Esophagus muscularis mucosa (tissue), 4 donors: ENCODE data around the gene TRAF2. TPM values are rescaled to one million over a fixed set of nuclear protein-coding genes. Genes with fewer than 3 reads are reported as not detected.
A peak's percentile ranks its signal among the peaks of the same experiment; 100 is the strongest.

Source experiments
- DNase-seq: peaks from one replicate; pipeline ENCODE4 v3.0.0-alpha.2; 2017; ENCODE audit errors: extremely low spot score
- H3K27ac ChIP-seq, 4 donors: fragments of 200-600 bp; sonication (generic); replicated peaks in 1 of 4; 1 replicate in 3 of 4; 2 replicates in 1 of 4; pipeline ENCODE4 v1.5.1; 2016 to 2019; ENCODE audit warnings: mild to moderate bottlenecking in 1 of 4
- H3K27me3 ChIP-seq, 4 donors: fragments of 200-600 bp; sonication (generic); one replicate each; pipeline versions ENCODE4 v1.5.1 to v1.6.0; 2016 to 2019
- H3K36me3 ChIP-seq, 4 donors: fragments of 200-600 bp; sonication (generic); one replicate each; pipeline ENCODE4 v1.5.1; 2016 to 2019
- H3K4me1 ChIP-seq, 4 donors: fragments of 200-600 bp; sonication (generic); one replicate each; pipeline ENCODE4 v1.5.1; 2016 to 2019
- H3K4me3 ChIP-seq, 4 donors: fragments of 200-600 bp; sonication (generic); 1 replicate in 2 of 4; 2 replicates in 2 of 4; pipeline ENCODE4 v1.5.1; 2016 to 2019; ENCODE audit warnings: mild to moderate bottlenecking in 4 of 4, moderate library complexity in 1 of 4
- H3K9me3 ChIP-seq, 4 donors: fragments of 200-600 bp; sonication (generic); 1 replicate in 3 of 4; 2 replicates in 1 of 4; pipeline ENCODE4 v1.5.1; 2016 to 2019
- EP300 ChIP-seq: sonication (generic); formaldehyde crosslinking; IDR thresholded peaks from one replicate; pipeline ENCODE4 v1.6.1; 2017; ENCODE audit warnings: antibody characterized with exemption
- POLR2A ChIP-seq: fragments of 450-650 bp; IDR thresholded peaks from one replicate; pipeline ENCODE4 v1.6.1; 2017; ENCODE audit warnings: antibody characterized with exemption, moderate library complexity, mild to moderate bottlenecking, low read depth
- POLR2AphosphoS5 ChIP-seq, 2 donors: sonication (generic); formaldehyde crosslinking; IDR thresholded peaks; one replicate each; pipeline ENCODE4 v1.6.1; 2017; ENCODE audit warnings: antibody characterized with exemption in 2 of 2
- WGBS: methylation state at CpG from one replicate; pipeline ENCODE4 v1.1.5; 2018; 5-methylcytosine and 5-hydroxymethylcytosine counted together
- intact Hi-C: fragments of 100-400 bp; cut with DNase I; formaldehyde crosslinking; loops from one replicate; pipeline ENCODE4 v1.15.1; 2023
- total RNA-seq, 4 donors: library from RNA; depleted of rRNA; stranded (reverse); fragments of >200 nt; gene quantifications; one replicate each; pipeline versions ENCODE4 v1.1.0 to v1.2.1, GENCODE V29; 2016
- TF ChIP-seq, protein P1 (sequence below), 3 experiments: fragments of 200-600 bp in 2 of 3; fragments of 450-650 bp in 1 of 3; sonication (generic) in 2 of 3; IDR thresholded peaks; one replicate each; pipeline ENCODE4 v1.5.1; 2017 to 2019; ENCODE audit warnings: antibody characterized with exemption in 3 of 3, mild to moderate bottlenecking in 2 of 3, moderate library complexity in 1 of 3

Gene TRAF2
- total RNA-seq, 4 donors from 2014 or later: 6.6 to 15.5 (median 12.4) TPM

DNA sequence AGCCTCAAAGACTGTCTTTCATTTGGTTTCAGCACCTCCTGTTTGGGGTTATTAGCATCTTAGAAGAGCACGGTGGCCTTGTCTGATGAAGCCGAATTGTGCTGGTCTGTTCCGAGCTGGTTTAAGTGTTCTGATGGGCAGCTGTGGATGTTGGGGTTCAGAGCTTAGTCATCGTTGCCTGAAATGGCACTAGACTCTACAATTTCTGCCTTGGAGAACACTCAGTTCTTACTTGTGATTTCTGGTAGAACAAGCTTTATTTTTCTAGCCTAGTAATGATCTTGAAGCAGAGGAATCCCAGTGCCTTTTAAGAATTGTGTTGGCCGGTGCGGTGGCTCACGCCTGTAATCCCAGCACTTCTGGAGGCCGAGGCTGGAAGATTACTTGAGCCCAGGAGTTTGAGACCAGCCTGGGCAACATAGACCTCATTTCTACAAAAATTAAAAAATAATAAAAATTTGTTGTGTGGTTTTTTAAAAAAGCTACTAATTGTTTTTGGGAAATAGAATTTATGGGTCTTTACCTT, 50.4 kb downstream of the TRAF2 start:
- Histone ChIP-seq H3K4me1 (peaks cover 0 to 6% (median 2%) of the 10 kb centered on the region in 4 donors), H3K27ac (no peak overlapping the region), H3K36me3 (peaks cover 15 to 37% (median 30%) of the 10 kb centered on the region in 4 donors), H3K4me3 (no peak overlapping the region), H3K9me3 (no peaks in the 10 kb centered on the region), H3K27me3 (no peaks in the 10 kb centered on the region)
- WGBS: 91% methylated on average over 8 of the region's 8 CpGs
- no peak for DNase-seq
- TF ChIP-seq POLR2A (no peak), POLR2AphosphoS5 (IDR thresholded peaks at IDR 0.05) (no peak), EP300 (no peak)
- TF ChIP-seq, protein P1, sequence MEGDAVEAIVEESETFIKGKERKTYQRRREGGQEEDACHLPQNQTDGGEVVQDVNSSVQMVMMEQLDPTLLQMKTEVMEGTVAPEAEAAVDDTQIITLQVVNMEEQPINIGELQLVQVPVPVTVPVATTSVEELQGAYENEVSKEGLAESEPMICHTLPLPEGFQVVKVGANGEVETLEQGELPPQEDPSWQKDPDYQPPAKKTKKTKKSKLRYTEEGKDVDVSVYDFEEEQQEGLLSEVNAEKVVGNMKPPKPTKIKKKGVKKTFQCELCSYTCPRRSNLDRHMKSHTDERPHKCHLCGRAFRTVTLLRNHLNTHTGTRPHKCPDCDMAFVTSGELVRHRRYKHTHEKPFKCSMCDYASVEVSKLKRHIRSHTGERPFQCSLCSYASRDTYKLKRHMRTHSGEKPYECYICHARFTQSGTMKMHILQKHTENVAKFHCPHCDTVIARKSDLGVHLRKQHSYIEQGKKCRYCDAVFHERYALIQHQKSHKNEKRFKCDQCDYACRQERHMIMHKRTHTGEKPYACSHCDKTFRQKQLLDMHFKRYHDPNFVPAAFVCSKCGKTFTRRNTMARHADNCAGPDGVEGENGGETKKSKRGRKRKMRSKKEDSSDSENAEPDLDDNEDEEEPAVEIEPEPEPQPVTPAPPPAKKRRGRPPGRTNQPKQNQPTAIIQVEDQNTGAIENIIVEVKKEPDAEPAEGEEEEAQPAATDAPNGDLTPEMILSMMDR (IDR thresholded peaks at IDR 0.05): no peak
- intact Hi-C loops: no loop called here

DNA sequence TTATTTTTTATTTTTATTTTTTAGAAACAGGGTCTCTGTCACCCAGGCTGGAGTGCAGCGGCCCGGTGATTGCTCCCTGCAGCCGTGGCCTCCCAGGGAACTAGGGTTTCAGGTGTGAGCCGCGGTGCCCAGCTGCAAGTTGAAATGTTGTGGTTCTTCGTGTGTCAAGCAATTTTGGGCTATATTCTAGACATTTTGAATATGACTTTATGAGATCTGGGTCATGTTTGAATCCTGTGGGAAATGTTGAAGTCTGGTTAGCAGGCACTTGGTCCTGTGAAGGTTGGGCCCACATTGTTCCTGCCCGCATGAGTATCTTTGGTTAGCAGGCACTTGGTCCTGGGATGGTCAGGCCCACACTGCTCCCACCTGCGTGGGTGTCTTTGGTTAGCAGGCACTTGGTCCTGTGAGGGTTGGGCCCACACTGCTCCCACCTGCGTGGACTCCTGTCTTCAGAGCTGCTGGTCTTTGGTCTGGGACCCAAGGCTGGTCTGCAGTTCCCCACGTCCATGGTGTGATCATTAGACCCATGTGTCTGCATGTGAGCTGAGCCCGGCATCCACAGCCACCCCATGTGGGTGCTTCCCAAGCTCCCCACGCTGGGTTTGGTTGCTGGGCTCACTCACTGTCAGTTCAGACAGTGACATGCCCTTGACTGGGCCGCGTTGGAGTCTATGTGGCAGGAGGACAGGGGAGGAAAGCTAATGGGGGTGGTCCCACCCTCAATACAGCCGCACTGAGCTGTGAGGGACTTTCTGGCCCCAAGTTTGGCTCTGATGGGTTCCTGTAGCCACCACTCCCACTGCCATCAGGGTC, 51.1 kb downstream of the TRAF2 start:
- H3K9me3 ChIP-seq: no peaks in the 10 kb centered on the region
- H3K27me3 ChIP-seq: no peaks in the 10 kb centered on the region
- 88% methylated on average over 12 of the region's 15 CpGs for WGBS
- no peak for DNase-seq
- H3K36me3 ChIP-seq: peaks cover 22 to 44% (median 37%) of the 10 kb centered on the region in 4 donors
- TF ChIP-seq EP300: no peak
- TF ChIP-seq POLR2A: no peak
- TF ChIP-seq POLR2AphosphoS5 (IDR thresholded peaks at IDR 0.05): no peak
- peaks cover 1 to 10% (median 6%) of the 10 kb centered on the region in 4 donors for H3K4me1 ChIP-seq
- no peak overlapping the region for H3K27ac ChIP-seq
- H3K4me3 ChIP-seq: no peak overlapping the region
- intact Hi-C loops: no loop called here

- intact Hi-C loops: no loop called here
- DNase-seq: no peak
- H3K27me3 ChIP-seq: peaks cover 0 to 3% (median 0%) of the 10 kb centered on the region in 4 donors
- H3K36me3 ChIP-seq: peaks cover 30 to 53% (median 46%) of the 10 kb centered on the region in 4 donors
- H3K27ac ChIP-seq: no peak overlapping the region
- WGBS: 95% methylated on average over 26 of the region's 28 CpGs
- H3K9me3 ChIP-seq: no peaks in the 10 kb centered on the region
- H3K4me1 ChIP-seq: peaks cover 16 to 24% (median 19%) of the 10 kb centered on the region in 4 donors
- TF ChIP-seq POLR2AphosphoS5 (IDR thresholded peaks at IDR 0.05): no peak
- TF ChIP-seq EP300: no peak
- TF ChIP-seq, protein P1 (IDR thresholded peaks at IDR 0.05): no peak
- TF ChIP-seq POLR2A: no peak
- H3K4me3 ChIP-seq: no peak overlapping the region
Observed at GRCh38 chr9:136939431-136939995, 53.2 kb downstream of the TRAF2 start.

GRCh38 chr9:136939996-136940525, 53.7 kb downstream of the TRAF2 start:
- H3K27ac ChIP-seq: no peak overlapping the region

More at GRCh38 chr9:136939996-136940525, 53.7 kb downstream of the TRAF2 start:
- TF ChIP-seq, protein P1 (IDR thresholded peaks at IDR 0.05): no peak
- peak; percentile 35 for TF ChIP-seq POLR2A
- no peak for DNase-seq
- H3K9me3 ChIP-seq: no peaks in the 10 kb centered on the region
- H3K27me3 ChIP-seq: peaks cover 0 to 3% (median 0%) of the 10 kb centered on the region in 4 donors
- peaks cover 21 to 28% (median 23%) of the 10 kb centered on the region in 4 donors for H3K4me1 ChIP-seq
- H3K4me3 ChIP-seq: no peak overlapping the region
- intact Hi-C loops: no loop called here
- 82% methylated on average over 5 of the region's 16 CpGs for WGBS
- peaks cover 30 to 53% (median 46%) of the 10 kb centered on the region in 4 donors for H3K36me3 ChIP-seq
